A673 (cell line): ENCODE measurements around the gene CST8.

Experiments
- EZH2 ChIP-seq: fragments of 200-600 bp; sonication (generic); IDR thresholded peaks from 2 replicates; pipeline ENCODE4 v1.6.1; 2017; ENCODE audit warnings: borderline replicate concordance, low read depth, mild to moderate bottlenecking, mixed read lengths, antibody characterized with exemption, low read length; ENCODE audit not compliant: poor library complexity, severe bottlenecking
- TF ChIP-seq, protein P1 (sequence below): fragments of 300-800, 200-600 bp; sonication (generic); conservative IDR thresholded peaks from 2 replicates; pipeline ENCODE4 v1.5.1; 2017; ENCODE audit warnings: low read depth, mild to moderate bottlenecking, antibody characterized with exemption, low read length, moderate library complexity, mixed read lengths

- TF ChIP-seq, protein P1, sequence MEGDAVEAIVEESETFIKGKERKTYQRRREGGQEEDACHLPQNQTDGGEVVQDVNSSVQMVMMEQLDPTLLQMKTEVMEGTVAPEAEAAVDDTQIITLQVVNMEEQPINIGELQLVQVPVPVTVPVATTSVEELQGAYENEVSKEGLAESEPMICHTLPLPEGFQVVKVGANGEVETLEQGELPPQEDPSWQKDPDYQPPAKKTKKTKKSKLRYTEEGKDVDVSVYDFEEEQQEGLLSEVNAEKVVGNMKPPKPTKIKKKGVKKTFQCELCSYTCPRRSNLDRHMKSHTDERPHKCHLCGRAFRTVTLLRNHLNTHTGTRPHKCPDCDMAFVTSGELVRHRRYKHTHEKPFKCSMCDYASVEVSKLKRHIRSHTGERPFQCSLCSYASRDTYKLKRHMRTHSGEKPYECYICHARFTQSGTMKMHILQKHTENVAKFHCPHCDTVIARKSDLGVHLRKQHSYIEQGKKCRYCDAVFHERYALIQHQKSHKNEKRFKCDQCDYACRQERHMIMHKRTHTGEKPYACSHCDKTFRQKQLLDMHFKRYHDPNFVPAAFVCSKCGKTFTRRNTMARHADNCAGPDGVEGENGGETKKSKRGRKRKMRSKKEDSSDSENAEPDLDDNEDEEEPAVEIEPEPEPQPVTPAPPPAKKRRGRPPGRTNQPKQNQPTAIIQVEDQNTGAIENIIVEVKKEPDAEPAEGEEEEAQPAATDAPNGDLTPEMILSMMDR = no peak
- no peak for TF ChIP-seq EZH2
Observed at GRCh38 chr20:23528867-23529431, 38.0 kb downstream of the CST8 start.
